Stomach smooth muscle (tissue), 2 donors: Measurements from ENCODE around the gene CEACAM7.

ENCODE experiments used
- H3K27ac ChIP-seq: one replicate; pipeline ENCODE4 v1.7.0; 2013; ENCODE audit warnings: mild to moderate bottlenecking, low read length, inconsistent platforms
- H3K27me3 ChIP-seq, 2 donors: one replicate each; pipeline ENCODE4 v1.7.0; 2013; ENCODE audit warnings: low read length in 2 of 2; ENCODE audit not compliant: insufficient read depth in 2 of 2, control insufficient read depth in 1 of 2
- H3K36me3 ChIP-seq, 2 donors: one replicate each; pipeline ENCODE4 v1.7.0; 2013; ENCODE audit warnings: low read length in 2 of 2; ENCODE audit not compliant: control insufficient read depth in 2 of 2, insufficient read depth in 2 of 2
- H3K4me1 ChIP-seq: one replicate; pipeline ENCODE4 v1.7.0; 2013; ENCODE audit warnings: low read length; ENCODE audit not compliant: control insufficient read depth, insufficient read depth
- H3K4me3 ChIP-seq, 2 donors: one replicate each; pipeline ENCODE4 v1.7.0; 2013; ENCODE audit warnings: low read length in 2 of 2
- H3K9ac ChIP-seq, 2 donors: one replicate each; pipeline ENCODE4 v1.7.0; 2013; ENCODE audit warnings: low read length in 2 of 2, mild to moderate bottlenecking in 1 of 2
- H3K9me3 ChIP-seq, 2 donors: one replicate each; pipeline ENCODE4 v1.7.0; 2013; ENCODE audit warnings: low read length in 2 of 2; ENCODE audit not compliant: control insufficient read depth in 2 of 2
- donor health status: healthy.
- donor health status: Pancreatic carcinoma.

The CEACAM7 gene

DNA sequence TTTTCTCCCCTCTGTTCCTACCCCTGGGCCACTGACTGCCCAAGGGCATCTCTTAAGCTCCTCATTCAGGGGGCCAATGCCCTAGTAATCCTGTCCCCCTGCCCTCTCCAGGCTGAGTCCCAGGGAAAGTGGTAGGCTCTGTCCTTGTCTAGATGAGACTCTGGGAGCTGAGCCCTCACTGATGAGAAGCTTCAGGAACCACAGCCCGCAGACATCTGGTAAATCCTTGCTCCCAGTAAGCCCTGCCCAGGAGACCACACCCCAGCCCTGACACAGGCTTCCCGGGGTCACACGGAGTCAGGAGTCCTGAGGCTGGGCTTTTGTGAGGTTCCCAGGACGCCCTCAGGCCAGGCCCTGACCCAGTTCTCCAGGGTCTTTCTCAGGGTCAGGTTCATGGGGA is 63.1 kb downstream of the CEACAM7 start:
- Histone ChIP-seq H3K4me3 (no peak overlapping the region), H3K36me3 (no peaks in the 10 kb centered on the region), H3K9me3 (no peaks in the 10 kb centered on the region), H3K27me3 (peaks cover 0 to 15% of the 10 kb centered on the region in 2 donors), H3K27ac (no peak overlapping the region), H3K4me1 (no peaks in the 10 kb centered on the region), H3K9ac (no peak overlapping the region)

DNA sequence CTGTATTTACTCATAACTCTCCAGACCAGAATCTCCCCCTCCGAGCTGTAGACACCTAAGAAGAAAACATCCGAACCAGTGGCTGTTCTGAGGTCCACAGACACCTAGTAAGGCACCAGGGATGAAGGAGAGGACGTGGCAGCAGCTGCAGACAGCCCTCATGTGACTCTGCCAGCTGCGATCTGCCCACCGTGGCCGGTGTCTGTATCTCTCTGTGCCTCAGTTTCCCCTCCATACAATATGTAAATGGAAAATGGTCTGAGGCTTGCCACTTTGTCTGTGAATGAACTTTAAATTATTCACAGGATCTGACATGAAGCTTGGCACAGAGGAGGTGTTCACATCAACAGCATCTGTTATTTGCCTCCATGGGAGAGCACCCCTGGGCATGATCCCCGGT is 63.6 kb downstream of the CEACAM7 start:
- no peak overlapping the region for H3K27ac ChIP-seq
- H3K9me3 ChIP-seq, result no peaks in the 10 kb centered on the region
- H3K36me3 ChIP-seq, result no peaks in the 10 kb centered on the region
- H3K4me1 ChIP-seq, result no peaks in the 10 kb centered on the region
- H3K27me3 ChIP-seq, result peaks cover 0 to 15% of the 10 kb centered on the region in 2 donors
- no peak overlapping the region for H3K9ac ChIP-seq
- no peak overlapping the region for H3K4me3 ChIP-seq

DNA sequence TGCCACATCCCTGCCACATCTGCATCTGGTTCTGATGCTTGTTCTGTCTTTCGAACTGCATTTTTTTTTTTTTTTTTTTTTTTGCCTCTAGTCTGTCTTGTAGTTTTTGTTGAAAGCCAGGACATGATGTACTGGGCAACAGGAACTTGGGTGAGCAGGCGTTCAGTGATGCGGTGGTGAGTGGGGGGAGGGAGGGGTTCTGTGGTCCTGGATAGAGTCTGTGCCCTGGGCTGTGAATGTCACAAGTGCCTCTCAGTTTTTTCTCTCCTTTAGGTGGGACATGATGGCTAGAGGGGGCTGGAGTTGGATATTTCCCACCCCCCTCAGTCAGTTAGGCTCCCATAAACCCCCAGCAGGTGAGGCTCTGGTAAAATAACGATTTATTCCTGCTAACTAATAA is 64.7 kb downstream of the CEACAM7 start:
- H3K4me1 ChIP-seq, result no peaks in the 10 kb centered on the region
- H3K9me3 ChIP-seq, result no peaks in the 10 kb centered on the region
- H3K4me3 ChIP-seq, result no peak overlapping the region
- no peaks in the 10 kb centered on the region for H3K36me3 ChIP-seq
- H3K27ac ChIP-seq, result no peak overlapping the region
- H3K27me3 ChIP-seq, result peaks cover 0 to 15% of the 10 kb centered on the region in 2 donors
- no peak overlapping the region for H3K9ac ChIP-seq
